ENCODE data around the gene LIPK. TPM values are rescaled to one million over a fixed set of nuclear protein-coding genes. Genes with fewer than 3 reads are reported as not detected.

LIPK gene
- polyA plus RNA-seq, 2 of the 4 experiments (the other 2 are of a cell fraction) = 0.05 TPM; not detected in 1

GRCh38 chr10:88680958-88681357 lies 25.1 kb upstream of the LIPK start:
- no peak for ATAC-seq
- WGBS (ENCODE audit: missing lambda C conversion rate) = 85% methylated on average over 4 of the region's 4 CpGs
- ChIA-PET CTCF (no interaction called here), POLR2A (no interaction called here)
- FAIRE-seq = no peak
- Histone ChIP-seq H3K4me3 (no peak overlapping the region), H3K4me2 (no peak overlapping the region), H3K4me1 (peaks cover 7% of the 10 kb centered on the region; the same call in 1 of the 3 replicates), H3K27ac (no peak overlapping the region), H3K9me3 (no peaks in the 10 kb centered on the region)
- TF ChIP-seq ZNF302 (CRISPR knock-in tag; IDR thresholded peaks at IDR 0.05) (no peak), CBX2 (IDR thresholded peaks at IDR 0.05; ENCODE audit: borderline replicate concordance, low read depth) (no peak), EP300 (IDR thresholded peaks at IDR 0.05) (no peak), ELK1 (IDR thresholded peaks at IDR 0.05; ENCODE audit: low read depth, low read length) (no peak), NR3C1 (IDR thresholded peaks at IDR 0.05) (no peak), E2F6 (IDR thresholded peaks at IDR 0.05; ENCODE audit: borderline replicate concordance, low read depth) (no peak)
- DNase-seq (ENCODE audit: low read depth in 1 of 2, low spot score in 1 of 2) = no peak

- H3K4me3 ChIP-seq = no peak overlapping the region
- POLR2A ChIA-PET = interaction anchor here (1.0 kb wide), 1 partner anchor 99 kb away, joined by 4 read pairs; the partner anchor contains the start of gene RNLS
- H3K4me1 ChIP-seq = peaks cover 8% of the 10 kb centered on the region; the same call in 1 of the 3 replicates
- CTCF ChIA-PET = interaction anchor here (0.6 to 2.9 kb wide), 2 partner anchors 45 to 128 kb away, joined by 3 to 9 read pairs; no protein-coding TSS in a partner anchor
- 54% methylated on average over 4 of the region's 4 CpGs for WGBS (ENCODE audit: missing lambda C conversion rate)
- no peak overlapping the region for H3K27ac ChIP-seq
- ATAC-seq (no peak), DNase-seq (ENCODE audit: low read depth in 1 of 2, low spot score in 1 of 2) (no peak), FAIRE-seq (no peak)
- TF ChIP-seq FOSL2 (IDR thresholded peaks at IDR 0.05) (no peak), FOSL2 (CRISPR knock-in tag; IDR thresholded peaks at IDR 0.05) (0 out of 2 replicates have a peak, but pooled peaks have one; percentile 11), HDAC2 (IDR thresholded peaks at IDR 0.05) (no peak)
- no peak overlapping the region for H3K4me2 ChIP-seq
- H3K9me3 ChIP-seq = no peaks in the 10 kb centered on the region
Observed at GRCh38 chr10:88682491-88682890, 23.6 kb upstream of the LIPK start.

GRCh38 chr10:88687853-88688467 lies 18.1 kb upstream of the LIPK start:
- H3K27ac ChIP-seq = peak overlapping the region in 1 of 2 experiments; percentile 37; a peak in 1 of 6 replicates
- ATAC-seq = no peak
- H3K4me2 ChIP-seq = no peak overlapping the region
- DNase-seq (ENCODE audit: low read depth in 1 of 2, low spot score in 1 of 2) = peak; percentile 27 to 36
- no peak for FAIRE-seq
- CTCF ChIA-PET = interaction anchor here (0.5 to 4.9 kb wide), 17 partner anchors 9 to 123 kb away, joined by 3 to 45 read pairs (median 5); partner anchors contain the start of genes LIPK and RNLS
- TF ChIP-seq SMC3 (IDR thresholded peaks at IDR 0.05) (peak; percentile 73), MAX (IDR thresholded peaks at IDR 0.05) (no peak), CTCF (IDR thresholded peaks at IDR 0.05) (peak; percentile 86), ZFP36 (IDR thresholded peaks at IDR 0.05; ENCODE audit: borderline replicate concordance, partially characterized antibody) (no peak), RAD21 (conservative IDR thresholded peaks at IDR 0.05 in 1 of 2, IDR thresholded peaks at IDR 0.05 in 1 of 2) (peak; percentile 79 to 82), SREBF2 (IDR thresholded peaks at IDR 0.05) (no peak), MAZ (IDR thresholded peaks at IDR 0.05; ENCODE audit: borderline replicate concordance, low read depth, low read length) (no peak)
- H3K4me1 ChIP-seq = peaks cover 23% of the 10 kb centered on the region
- H3K9me3 ChIP-seq = no peaks in the 10 kb centered on the region
- POLR2A ChIA-PET = interaction anchor here (0.7 kb wide), 1 partner anchor 57 kb away, joined by 3 read pairs; no protein-coding TSS in a partner anchor
- no peak overlapping the region for H3K4me3 ChIP-seq
